Measurements from ENCODE around the gene JUN.

DNA sequence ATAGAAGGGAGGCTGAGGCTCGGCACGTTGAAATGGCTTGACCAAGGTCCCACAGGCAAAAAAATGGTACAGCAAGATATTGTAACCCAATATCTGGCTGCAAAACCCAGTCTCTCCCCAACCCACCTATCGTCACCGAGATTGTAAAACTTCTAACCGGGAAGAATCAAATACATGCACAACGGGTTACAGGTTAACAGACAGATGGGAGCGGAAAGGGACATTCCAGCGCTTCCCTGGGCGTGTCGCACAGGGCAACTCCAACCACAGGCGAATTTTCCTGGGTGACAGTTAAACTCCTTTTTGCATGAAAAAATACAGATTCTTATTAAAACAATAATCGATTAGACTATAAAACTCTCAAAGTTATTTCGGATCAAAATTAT is 31.8 kb upstream of the JUN start:
- TF ChIP-seq GATA3 (IDR thresholded peaks at IDR 0.05; ENCODE audit: low read depth, low read length) (no peak), GATA2 (IDR thresholded peaks at IDR 0.05; ENCODE audit: low read depth, low read length) (no peak)

All from SH-SY5Y (cell line).